Naive B cell (primary cell): ENCODE data around the gene CXXC5. TPM values are rescaled to one million over a fixed set of nuclear protein-coding genes. Genes with fewer than 3 reads are reported as not detected.
A peak's percentile ranks its signal among the peaks of the same experiment; 100 is the strongest.

ENCODE experiments used
- ATAC-seq, 2 donors: fragments of 150-1000 bp; cut with Tn5 transposase; 2 replicates each; pipeline ENCODE4 v1.10.0; 2021; ENCODE audit warnings: low read depth in 2 of 2, mild to moderate bottlenecking in 2 of 2, moderate library complexity in 2 of 2
- DNase-seq: peaks from one replicate; pipeline ENCODE4 v3.0.0; 2022
- H3K27ac Mint-ChIP-seq, 6 donors: one replicate each; pipeline ENCODE4 v1.8.0; 2020 to 2022; ENCODE audit warnings: mild to moderate bottlenecking in 6 of 6, mixed read lengths in 6 of 6, moderate library complexity in 5 of 6, inconsistent platforms in 2 of 6
- H3K27me3 Mint-ChIP-seq, 3 donors: one replicate each; pipeline ENCODE4 v1.8.0; 2021 to 2022; ENCODE audit warnings: mixed read lengths in 3 of 3, mild to moderate bottlenecking in 1 of 3
- H3K36me3 Mint-ChIP-seq, 2 donors: one replicate each; pipeline ENCODE4 v1.8.0; 2020 to 2022; ENCODE audit warnings: mixed read lengths in 2 of 2, inconsistent platforms in 1 of 2, mild to moderate bottlenecking in 1 of 2
- H3K4me1 Mint-ChIP-seq, 3 donors: one replicate each; pipeline ENCODE4 v1.8.0; 2020 to 2022; ENCODE audit warnings: mixed read lengths in 3 of 3, inconsistent platforms in 1 of 3, mild to moderate bottlenecking in 1 of 3, moderate library complexity in 1 of 3
- H3K4me3 Mint-ChIP-seq, 8 donors: one replicate each; pipeline ENCODE4 v1.8.0; 2020 to 2022; ENCODE audit warnings: mild to moderate bottlenecking in 8 of 8, mixed read lengths in 8 of 8, moderate library complexity in 8 of 8, inconsistent platforms in 2 of 8
- H3K9me3 Mint-ChIP-seq, 7 donors: one replicate each; pipeline ENCODE4 v1.8.0; 2020 to 2022; ENCODE audit warnings: mixed read lengths in 7 of 7, mild to moderate bottlenecking in 5 of 7, inconsistent platforms in 2 of 7, moderate library complexity in 1 of 7
- polyA plus RNA-seq, 6 donors: library from polyadenylated mRNA; unstranded; fragments of 300-500 nt; fragmentation: Illumina TruSeq; gene quantifications; one replicate each; pipeline ENCODE4 v1.2.3, GENCODE V29; 2021; ENCODE audit warnings: low read depth in 6 of 6

The CXXC5 gene
- polyA plus RNA-seq, 6 donors from 2014 or later = 351 to 547 (median 399) TPM

DNA sequence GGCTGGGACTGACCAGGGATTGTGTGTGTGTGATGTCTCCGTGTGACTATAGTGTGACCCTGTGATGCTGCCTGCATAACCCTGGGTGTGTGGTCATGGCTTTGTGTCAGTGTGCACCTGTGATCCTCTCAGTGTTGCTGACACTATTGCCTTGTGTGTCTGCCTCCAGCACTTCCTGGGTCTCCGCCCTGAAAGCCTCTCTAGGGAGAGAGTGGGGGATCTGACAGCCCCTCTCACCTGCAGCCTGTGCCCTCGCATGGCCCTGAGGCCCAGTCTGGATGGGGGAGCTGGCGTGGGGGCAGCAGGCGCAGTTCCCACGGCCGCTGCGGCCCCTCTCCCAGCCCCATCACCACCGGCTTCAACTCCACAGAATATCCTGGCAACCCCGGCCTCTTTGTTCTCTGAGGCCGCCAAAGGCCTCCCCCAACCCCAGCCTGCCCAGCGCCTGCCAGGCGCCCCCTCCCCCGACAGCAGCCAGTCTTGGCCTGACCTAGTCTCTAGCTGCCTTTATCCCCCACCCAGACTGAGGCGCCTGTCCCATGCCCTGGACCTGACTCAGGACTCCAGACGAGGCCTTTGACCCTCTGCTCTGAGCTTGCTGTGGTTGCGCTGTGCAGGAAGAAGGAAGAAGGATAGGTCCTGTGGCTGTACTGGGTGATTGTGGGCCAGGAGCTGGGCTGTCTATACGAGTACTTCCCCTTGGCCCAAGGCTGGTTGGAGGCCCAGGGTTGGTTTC is 38.7 kb downstream of the CXXC5 start:
- Mint-ChIP-seq H3K4me1 (peaks cover 54 to 87% (median 72%) of the 10 kb centered on the region in 3 donors), H3K27me3 (no peaks in the 10 kb centered on the region), H3K36me3 (peaks cover 6 to 34% of the 10 kb centered on the region in 2 donors), H3K4me3 (peak overlapping the region in 3 of 8 donors; percentile 12 to 75 (median 25)), H3K9me3 (no peaks in the 10 kb centered on the region), H3K27ac (peak overlapping the region; percentile 72 to 92 (median 82))
- ATAC-seq (no peak), DNase-seq (no peak)

DNA sequence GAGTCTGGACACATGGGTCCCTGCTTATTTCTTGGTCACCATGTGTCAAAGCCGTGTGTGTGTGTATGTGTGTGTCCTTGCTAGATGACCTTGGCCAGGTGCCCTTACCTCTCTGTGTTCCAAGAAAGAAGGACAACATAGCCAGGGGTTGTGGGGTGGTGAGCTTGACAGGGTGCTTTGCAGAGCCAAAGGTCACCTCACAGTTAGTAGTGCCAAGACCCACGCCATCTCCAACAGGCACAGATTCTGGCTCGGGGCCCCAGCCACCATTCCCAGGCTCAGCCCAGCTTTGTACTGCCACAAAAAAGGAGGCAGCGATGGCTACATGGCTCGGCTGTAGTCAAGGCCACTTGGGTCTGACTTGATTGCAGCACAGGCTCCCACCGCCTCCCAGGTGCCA is 39.5 kb downstream of the CXXC5 start:
- ATAC-seq = no peak
- peaks cover 50 to 81% (median 70%) of the 10 kb centered on the region in 3 donors for H3K4me1 Mint-ChIP-seq
- H3K4me3 Mint-ChIP-seq = peak overlapping the region in 1 of 8 donors; percentile 21
- DNase-seq = no peak
- H3K36me3 Mint-ChIP-seq = peaks cover 6 to 29% of the 10 kb centered on the region in 2 donors
- H3K27me3 Mint-ChIP-seq = no peaks in the 10 kb centered on the region
- H3K9me3 Mint-ChIP-seq = no peaks in the 10 kb centered on the region
- H3K27ac Mint-ChIP-seq = peak overlapping the region in 4 of 6 donors; percentile 22 to 83 (median 65)

DNA sequence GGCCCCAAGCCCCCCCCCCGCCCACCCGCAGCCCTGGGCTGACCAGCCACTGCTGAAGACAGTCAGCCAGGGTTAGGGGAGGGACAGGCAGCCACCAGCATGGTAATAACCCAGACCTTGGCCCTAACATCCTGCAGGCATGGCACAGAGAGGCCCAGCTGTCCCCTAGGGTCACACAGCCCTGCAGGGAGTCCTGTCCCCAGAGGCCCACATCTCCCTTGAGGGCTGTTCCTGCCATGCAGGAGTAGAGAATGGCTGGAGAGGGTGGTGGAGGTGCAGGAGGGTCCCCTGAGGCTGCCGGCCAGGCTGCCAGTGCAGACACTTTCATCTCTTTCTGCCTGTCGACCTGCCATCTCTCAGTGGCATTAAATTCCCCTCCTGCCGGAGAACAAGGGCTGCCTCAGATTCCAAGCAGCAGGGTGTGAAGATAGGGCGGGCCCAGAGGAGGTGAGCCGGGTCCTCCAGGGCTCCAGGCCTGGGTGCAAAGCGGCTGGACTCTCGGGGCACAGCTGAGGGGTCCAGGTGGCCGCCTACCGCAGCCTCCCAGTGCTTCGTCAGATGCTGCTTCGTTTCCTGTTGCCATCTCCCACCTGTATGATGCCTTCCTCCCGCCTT is 40.0 kb downstream of the CXXC5 start:
- H3K9me3 Mint-ChIP-seq = no peaks in the 10 kb centered on the region
- H3K27me3 Mint-ChIP-seq = no peaks in the 10 kb centered on the region
- H3K4me3 Mint-ChIP-seq = peak overlapping the region in 1 of 8 donors; percentile 32
- no peak for ATAC-seq
- H3K27ac Mint-ChIP-seq = peak overlapping the region in 3 of 6 donors; percentile 63 to 93 (median 88)
- peaks cover 47 to 75% (median 64%) of the 10 kb centered on the region in 3 donors for H3K4me1 Mint-ChIP-seq
- H3K36me3 Mint-ChIP-seq = peaks cover 2 to 24% of the 10 kb centered on the region in 2 donors
- DNase-seq = no peak

DNA sequence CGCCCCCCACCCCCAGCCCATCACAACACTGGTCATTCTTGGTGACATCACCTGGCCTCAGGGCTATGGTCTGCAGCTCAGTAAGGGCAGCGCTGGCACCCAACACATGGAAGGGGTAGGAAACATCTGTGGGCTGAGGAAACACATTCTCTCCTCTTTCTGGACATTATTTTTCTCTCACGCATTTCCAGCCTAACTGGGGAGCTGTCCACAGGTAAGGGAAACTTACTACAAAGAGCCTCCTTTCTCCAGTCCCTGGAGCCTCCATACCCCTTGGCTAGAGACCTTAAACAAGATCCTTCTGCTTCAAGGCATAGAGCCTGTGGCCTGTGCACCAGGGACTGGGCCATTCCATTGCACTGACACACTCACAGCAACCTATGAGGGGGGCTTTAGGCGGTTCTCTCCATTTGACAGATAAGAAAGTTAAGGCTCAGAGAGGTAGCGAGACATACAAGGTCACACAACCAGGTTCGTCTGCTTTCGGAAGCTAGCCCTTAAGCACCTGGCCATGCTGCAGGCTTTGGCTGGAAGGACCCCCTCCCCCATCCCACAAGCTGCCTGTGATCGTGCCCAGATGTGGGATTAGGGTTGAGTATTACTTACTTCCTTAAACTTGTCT is 40.7 kb downstream of the CXXC5 start:
- ATAC-seq = peak; percentile 51 to 59
- peak; percentile 61 for DNase-seq
- Mint-ChIP-seq H3K27ac (peak overlapping the region; percentile 38 to 93 (median 90)), H3K36me3 (peaks cover 0 to 17% of the 10 kb centered on the region in 2 donors), H3K4me1 (peaks cover 42 to 69% (median 59%) of the 10 kb centered on the region in 3 donors), H3K9me3 (no peaks in the 10 kb centered on the region), H3K27me3 (no peaks in the 10 kb centered on the region), H3K4me3 (peak overlapping the region in 5 of 8 donors; percentile 14 to 81 (median 42))

DNA sequence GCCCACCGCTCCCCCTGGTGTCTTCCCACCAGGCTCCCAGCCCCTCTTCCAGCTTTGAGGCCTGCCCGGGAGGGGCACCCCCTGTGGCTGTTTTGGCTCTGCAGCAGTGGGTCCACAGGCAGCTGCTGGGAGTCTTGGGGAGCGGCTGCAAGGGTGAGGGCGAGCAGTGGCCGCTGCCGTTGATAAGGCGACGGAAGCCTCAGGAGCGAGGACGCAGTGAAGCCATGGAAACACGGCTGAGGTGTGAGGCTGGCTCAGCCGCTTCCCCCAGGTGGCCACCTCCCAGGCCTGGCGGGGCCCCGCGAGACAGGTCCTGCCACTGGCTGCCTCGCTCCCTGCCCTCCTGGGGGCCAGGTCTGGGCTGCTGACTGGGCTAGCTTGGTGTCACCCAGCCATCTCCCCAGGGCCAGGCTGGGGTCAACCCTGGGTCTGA is 41.5 kb downstream of the CXXC5 start:
- Mint-ChIP-seq H3K27ac (peak overlapping the region in 4 of 6 donors; percentile 24 to 88 (median 60)), H3K36me3 (peaks cover 0 to 13% of the 10 kb centered on the region in 2 donors), H3K9me3 (no peaks in the 10 kb centered on the region), H3K4me1 (peaks cover 34 to 61% (median 52%) of the 10 kb centered on the region in 3 donors), H3K4me3 (peak overlapping the region in 7 of 8 donors; percentile 25 to 81 (median 54)), H3K27me3 (no peaks in the 10 kb centered on the region)
- ATAC-seq = peak; percentile 37 to 40
- DNase-seq = no peak

DNA sequence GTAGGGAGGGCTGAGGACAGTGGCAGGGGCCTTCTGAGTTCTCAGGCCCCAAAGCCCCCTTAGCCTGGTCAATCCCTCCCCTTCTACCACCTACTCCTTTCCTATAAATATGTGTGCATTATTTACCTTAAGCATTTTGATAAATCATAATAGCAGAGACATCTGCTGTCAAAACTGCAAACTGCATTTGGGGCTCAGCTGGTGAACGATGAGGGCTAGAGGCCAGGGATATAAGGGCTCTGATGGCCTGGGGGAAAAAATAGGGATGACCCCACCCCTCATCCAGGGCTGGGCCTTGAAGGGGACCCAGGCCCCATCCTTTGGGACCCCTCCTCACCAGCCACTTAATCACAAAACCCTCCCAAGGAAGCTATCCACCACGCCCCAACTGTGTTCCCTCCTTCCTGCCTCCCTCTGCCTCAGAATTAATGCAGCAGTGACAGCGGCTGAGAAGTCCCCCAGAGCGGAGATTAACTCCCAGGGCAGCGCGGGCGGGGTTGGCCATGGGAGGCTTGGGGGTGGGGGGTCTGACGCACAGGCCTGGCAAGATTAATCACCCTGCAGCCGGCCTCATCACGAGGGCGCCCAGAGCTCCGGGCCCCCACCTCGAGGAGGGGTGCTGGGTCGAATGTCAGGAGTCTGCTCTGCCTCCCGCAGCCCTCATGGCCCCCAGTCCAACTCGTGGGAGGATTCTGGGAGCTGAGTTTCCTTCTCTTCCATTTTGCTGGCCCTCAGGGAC is 42.1 kb downstream of the CXXC5 start:
- Mint-ChIP-seq H3K36me3 (peaks cover 0 to 13% of the 10 kb centered on the region in 2 donors), H3K27ac (peak overlapping the region in 5 of 6 donors; percentile 20 to 92 (median 62)), H3K9me3 (no peaks in the 10 kb centered on the region), H3K4me1 (peaks cover 34 to 60% (median 51%) of the 10 kb centered on the region in 3 donors), H3K4me3 (peak overlapping the region in 7 of 8 donors; percentile 29 to 80 (median 54)), H3K27me3 (no peaks in the 10 kb centered on the region)
- ATAC-seq (peak; percentile 57 to 64), DNase-seq (peak; percentile 40)

DNA sequence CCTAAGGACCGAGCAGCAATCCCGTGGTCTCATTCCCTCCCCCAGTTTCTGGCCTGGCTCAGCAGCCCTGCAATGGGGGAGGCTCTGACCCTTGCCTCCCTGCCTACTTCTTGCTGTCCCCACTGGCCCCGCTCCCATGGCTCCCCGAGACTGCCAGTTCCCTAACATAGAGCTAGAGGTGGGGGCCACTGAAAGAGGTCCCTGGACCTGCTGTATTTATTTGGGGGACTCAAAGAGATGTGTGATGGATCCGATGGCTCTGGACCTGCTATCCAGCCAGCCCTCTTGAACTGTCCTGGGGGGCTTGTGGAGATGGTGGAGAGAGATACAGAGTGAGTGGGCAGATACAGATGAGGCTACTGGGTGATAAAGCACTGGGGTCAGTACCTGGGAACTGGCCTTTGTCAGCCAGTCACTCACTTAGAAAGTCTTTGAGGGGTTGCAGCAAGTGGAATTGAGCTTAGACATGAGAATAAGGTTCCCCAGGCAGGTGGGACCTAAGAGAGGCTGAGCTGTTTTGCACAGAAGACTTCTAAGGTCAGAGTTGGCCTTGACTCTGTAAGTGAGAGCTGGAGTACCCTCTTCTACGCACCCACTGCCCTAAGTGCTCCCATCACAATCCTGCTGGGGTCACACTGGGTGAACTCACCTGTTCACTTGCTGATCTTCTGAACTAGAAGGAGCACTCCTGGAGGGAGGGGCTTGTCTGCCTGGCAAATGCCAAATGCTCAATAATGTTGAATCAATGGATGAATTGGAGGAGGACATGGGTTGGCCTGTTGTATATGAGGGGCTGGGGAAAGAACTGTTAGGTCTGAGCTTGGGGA is 42.9 kb downstream of the CXXC5 start:
- H3K9me3 Mint-ChIP-seq = no peaks in the 10 kb centered on the region
- ATAC-seq = no peak
- no peak for DNase-seq
- H3K27ac Mint-ChIP-seq = peak overlapping the region in 5 of 6 donors; percentile 62 to 89 (median 88)
- peaks cover 0 to 6% of the 10 kb centered on the region in 2 donors for H3K36me3 Mint-ChIP-seq
- peaks cover 26 to 56% (median 49%) of the 10 kb centered on the region in 3 donors for H3K4me1 Mint-ChIP-seq
- H3K4me3 Mint-ChIP-seq = peak overlapping the region in 2 of 8 donors; percentile 24 to 48
- no peaks in the 10 kb centered on the region for H3K27me3 Mint-ChIP-seq

DNA sequence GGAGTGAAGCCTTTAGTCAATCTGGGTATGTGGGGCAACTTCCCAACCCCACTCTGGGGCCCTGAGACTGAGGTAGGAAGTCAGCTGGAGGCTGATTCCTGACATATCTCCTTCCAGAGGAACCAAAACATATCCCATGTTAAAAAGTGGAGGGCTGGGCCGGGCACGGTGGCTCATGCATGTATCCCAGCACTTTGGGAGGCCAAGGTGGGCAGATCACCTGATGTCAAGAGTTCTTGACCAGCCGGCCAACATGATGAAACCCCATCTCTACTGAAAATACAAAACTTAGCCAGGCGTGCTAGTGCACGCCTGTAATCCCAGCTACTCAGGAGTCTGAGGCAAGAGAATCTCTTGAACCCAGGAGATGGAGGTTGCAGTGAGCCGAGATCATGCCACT is 44.0 kb downstream of the CXXC5 start:
- Mint-ChIP-seq H3K4me3 (no peak overlapping the region), H3K27me3 (peaks cover 0 to 9% (median 7%) of the 10 kb centered on the region in 3 donors), H3K36me3 (no peaks in the 10 kb centered on the region), H3K4me1 (peaks cover 21 to 54% (median 48%) of the 10 kb centered on the region in 3 donors), H3K9me3 (no peaks in the 10 kb centered on the region), H3K27ac (peak overlapping the region in 2 of 6 donors; percentile 80 to 84)
- no peak for DNase-seq
- no peak for ATAC-seq

DNA sequence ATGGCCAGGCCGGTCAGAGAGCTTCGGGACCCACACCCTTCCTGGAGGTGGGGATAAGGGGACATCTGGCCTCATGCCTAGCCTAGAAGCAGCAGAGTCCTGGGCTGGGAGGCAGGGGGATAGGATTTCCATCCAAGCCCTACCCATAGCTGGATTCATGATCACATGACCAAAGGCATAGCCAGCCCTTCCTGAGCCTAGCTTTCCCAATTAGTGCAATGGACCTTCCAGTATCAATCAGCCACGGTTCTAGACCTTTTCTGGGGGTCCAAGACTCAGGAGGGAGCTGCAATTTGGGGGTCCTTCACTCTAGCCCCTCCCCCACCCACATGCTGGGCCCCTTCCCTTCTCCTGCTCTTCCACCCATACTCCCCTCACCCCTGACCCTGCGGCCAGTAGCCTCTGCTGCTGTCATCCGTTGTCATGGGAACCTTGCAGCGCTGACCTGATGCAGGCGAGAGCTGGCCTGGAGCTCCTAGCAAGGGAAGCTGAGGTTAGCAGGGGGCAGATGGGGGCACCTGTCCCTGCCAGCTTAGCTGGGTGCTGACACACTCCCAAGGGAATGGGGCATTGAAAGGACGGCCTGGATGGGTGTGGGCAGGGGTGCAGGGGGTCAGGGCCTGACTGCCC is 44.6 kb downstream of the CXXC5 start:
- H3K36me3 Mint-ChIP-seq = no peaks in the 10 kb centered on the region
- H3K9me3 Mint-ChIP-seq = no peaks in the 10 kb centered on the region
- H3K4me3 Mint-ChIP-seq = no peak overlapping the region
- H3K27ac Mint-ChIP-seq = no peak overlapping the region
- ATAC-seq (no peak), DNase-seq (no peak)
- H3K4me1 Mint-ChIP-seq = peaks cover 21 to 49% (median 43%) of the 10 kb centered on the region in 3 donors
- peaks cover 0 to 11% (median 10%) of the 10 kb centered on the region in 3 donors for H3K27me3 Mint-ChIP-seq

DNA sequence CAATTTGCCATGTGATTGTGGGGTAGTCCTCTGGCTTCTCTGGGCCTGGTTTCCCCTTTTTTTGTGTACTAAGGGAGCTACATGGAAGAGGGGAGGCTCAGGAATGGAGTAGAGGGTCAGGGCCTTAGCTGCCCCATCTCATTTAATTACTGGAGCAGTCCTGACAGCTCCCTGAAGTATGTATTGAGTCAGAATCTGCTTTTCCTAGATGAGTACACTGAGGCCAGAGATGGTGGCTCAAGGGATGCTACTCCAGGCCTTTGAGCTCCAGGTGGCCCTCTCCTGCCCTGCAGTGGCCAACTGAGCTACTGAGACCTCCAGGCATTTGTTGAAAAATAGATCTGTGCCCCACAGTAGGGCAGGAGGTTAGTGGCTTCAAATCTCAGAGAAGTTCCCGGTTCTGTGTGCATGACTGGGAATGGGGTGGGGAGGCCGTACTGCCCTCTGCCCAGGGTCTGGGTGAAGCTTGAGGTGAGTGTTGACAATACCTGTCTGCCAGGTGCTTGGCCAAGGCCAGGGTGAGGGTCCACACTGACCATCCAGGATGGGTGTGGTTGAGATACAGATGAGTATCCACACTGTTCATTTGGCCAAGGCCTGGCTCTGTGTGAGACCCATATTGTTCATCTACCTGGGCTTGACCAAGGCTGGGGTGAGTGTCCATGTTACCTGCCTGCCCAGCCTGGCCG is 45.7 kb downstream of the CXXC5 start:
- H3K36me3 Mint-ChIP-seq = no peaks in the 10 kb centered on the region
- ATAC-seq (no peak), DNase-seq (no peak)
- peaks cover 5 to 21% (median 20%) of the 10 kb centered on the region in 3 donors for H3K27me3 Mint-ChIP-seq
- peaks cover 25 to 50% (median 49%) of the 10 kb centered on the region in 3 donors for H3K4me1 Mint-ChIP-seq
- H3K9me3 Mint-ChIP-seq = no peaks in the 10 kb centered on the region
- peak overlapping the region in 1 of 6 donors; percentile 38 for H3K27ac Mint-ChIP-seq
- no peak overlapping the region for H3K4me3 Mint-ChIP-seq

DNA sequence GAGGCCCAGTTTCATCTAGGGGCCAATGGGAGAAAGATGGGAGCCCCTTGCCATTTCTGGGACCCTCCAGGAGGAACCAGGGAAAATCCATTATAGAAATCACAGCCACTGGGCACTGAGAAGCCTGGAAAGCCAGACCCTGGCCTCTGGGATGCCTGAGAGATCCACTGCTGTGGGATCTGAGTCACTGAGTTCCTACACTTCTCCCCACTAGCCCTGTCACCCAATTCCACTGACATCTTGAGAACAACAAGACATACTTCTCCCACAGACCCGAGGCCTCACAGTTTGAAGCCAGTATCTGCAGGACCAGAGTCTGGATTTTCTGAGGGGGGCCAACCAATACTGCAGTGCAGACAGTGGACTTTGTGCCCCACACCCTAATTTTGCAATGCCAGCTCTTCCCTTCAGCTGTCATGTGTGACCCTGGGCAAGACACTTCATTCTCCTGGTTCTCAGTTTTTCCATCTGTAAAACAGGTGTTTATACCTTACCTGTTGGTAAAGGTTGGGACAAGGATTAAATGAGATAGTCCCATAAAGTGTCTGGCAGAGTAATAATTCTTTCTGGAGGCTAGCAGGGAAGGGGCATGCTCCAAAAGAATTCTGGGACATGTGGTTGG is 46.5 kb downstream of the CXXC5 start:
- Mint-ChIP-seq H3K27me3 (peaks cover 10 to 26% (median 21%) of the 10 kb centered on the region in 3 donors), H3K9me3 (no peaks in the 10 kb centered on the region), H3K4me3 (no peak overlapping the region), H3K27ac (peak overlapping the region in 1 of 6 donors; percentile 11), H3K4me1 (peaks cover 27 to 53% (median 49%) of the 10 kb centered on the region in 3 donors), H3K36me3 (no peaks in the 10 kb centered on the region)
- no peak for DNase-seq
- no peak for ATAC-seq
